H9 (cell line): ENCODE measurements around the gene NAA25. TPM values are rescaled to one million over a fixed set of nuclear protein-coding genes. Genes with fewer than 3 reads are reported as not detected.

Source experiments
- DNase-seq: peaks from one replicate; pipeline ENCODE4 v3.0.0-alpha.2; 2017
- H2AFZ ChIP-seq: one replicate; pipeline ENCODE4 v1.6.1; 2013; ENCODE audit warnings: mild to moderate bottlenecking, low read length, control low read depth, moderate library complexity
- H2AK5ac ChIP-seq: 2 replicates; pipeline ENCODE4 v1.6.1; 2013; ENCODE audit warnings: low read length, control low read depth, mixed read lengths; ENCODE audit not compliant: insufficient read length
- H2BK120ac ChIP-seq: one replicate; pipeline ENCODE4 v1.6.1; 2013; ENCODE audit warnings: low read depth, mild to moderate bottlenecking, low read length, control low read depth, inconsistent platforms; ENCODE audit not compliant: poor library complexity, severe bottlenecking
- H2BK12ac ChIP-seq: 2 replicates; pipeline ENCODE4 v1.6.1; 2013; ENCODE audit warnings: low read length, control low read depth, mixed read lengths, low read depth; ENCODE audit not compliant: insufficient read length
- H2BK15ac ChIP-seq: 2 replicates; pipeline ENCODE4 v1.6.1; 2013; ENCODE audit warnings: low read depth, low read length, control low read depth
- H2BK20ac ChIP-seq: one replicate; pipeline ENCODE4 v1.6.1; 2013; ENCODE audit warnings: low read depth, mild to moderate bottlenecking, low read length, control low read depth, inconsistent platforms; ENCODE audit not compliant: poor library complexity, severe bottlenecking
- H2BK5ac ChIP-seq: 2 replicates; pipeline ENCODE4 v1.6.1; 2013; ENCODE audit warnings: low read length, control low read depth, mixed read lengths; ENCODE audit not compliant: insufficient read length
- H3K14ac ChIP-seq: 2 replicates; pipeline ENCODE4 v1.6.1; 2013; ENCODE audit warnings: low read length, control low read depth; ENCODE audit not compliant: insufficient read depth
- H3K18ac ChIP-seq: 2 replicates; pipeline ENCODE4 v1.6.1; 2013; ENCODE audit warnings: low read depth, mild to moderate bottlenecking, mixed read lengths, low read length, control low read depth; ENCODE audit not compliant: insufficient read length
- H3K23ac ChIP-seq: 2 replicates; pipeline ENCODE4 v1.6.1; 2013; ENCODE audit warnings: low read length, control low read depth, mixed read lengths, low read depth; ENCODE audit not compliant: insufficient read length
- H3K23me2 ChIP-seq: 2 replicates; pipeline ENCODE4 v1.6.1; 2013; ENCODE audit warnings: low read depth, mild to moderate bottlenecking, mixed read lengths, low read length, control low read depth; ENCODE audit not compliant: insufficient read length, poor library complexity, severe bottlenecking
- H3K27ac ChIP-seq: 2 replicates; pipeline ENCODE4 v1.5.1; 2013; ENCODE audit warnings: low read length, control low read depth, mixed read lengths, low read depth; ENCODE audit not compliant: insufficient read length
- H3K27me3 ChIP-seq: 2 replicates; pipeline ENCODE4 v1.6.1; 2013; ENCODE audit warnings: low read length, control low read depth, inconsistent platforms; ENCODE audit not compliant: insufficient read depth
- H3K4ac ChIP-seq: 2 replicates; pipeline ENCODE4 v1.6.1; 2013; ENCODE audit warnings: low read depth, mild to moderate bottlenecking, control low read depth, inconsistent platforms, low read length, moderate library complexity
- H3K4me1 ChIP-seq: 2 replicates; pipeline ENCODE4 v1.6.1; 2013; ENCODE audit warnings: low read length, control low read depth, inconsistent platforms; ENCODE audit not compliant: insufficient read depth
- H3K4me2 ChIP-seq: 2 replicates; pipeline ENCODE4 v1.6.1; 2013; ENCODE audit warnings: low read length, control low read depth, mixed read lengths; ENCODE audit not compliant: insufficient read length, insufficient read depth
- H3K56ac ChIP-seq: 2 replicates; pipeline ENCODE4 v1.6.1; 2013; ENCODE audit warnings: low read depth, mild to moderate bottlenecking, mixed read lengths, low read length, control low read depth; ENCODE audit not compliant: insufficient read length
- H3K79me1 ChIP-seq: 2 replicates; pipeline ENCODE4 v1.6.1; 2013; ENCODE audit warnings: low read depth, mild to moderate bottlenecking, moderate library complexity, low read length, control low read depth, inconsistent platforms; ENCODE audit not compliant: insufficient read depth, poor library complexity, severe bottlenecking
- H3K79me2 ChIP-seq: 2 replicates; pipeline ENCODE4 v1.6.1; 2013; ENCODE audit warnings: low read length, control low read depth, inconsistent platforms; ENCODE audit not compliant: insufficient read depth
- H3K9ac ChIP-seq: 2 replicates; pipeline ENCODE4 v1.6.1; 2013; ENCODE audit warnings: low read length, control low read depth, mixed read lengths; ENCODE audit not compliant: insufficient read length; ENCODE audit errors: extremely low read depth
- H3K9me3 ChIP-seq: one replicate; pipeline ENCODE4 v1.6.1; 2013; ENCODE audit warnings: low read depth, low read length, inconsistent platforms; ENCODE audit not compliant: control insufficient read depth
- H3T11ph ChIP-seq: one replicate; pipeline ENCODE4 v1.6.1; 2013; ENCODE audit warnings: mild to moderate bottlenecking, low read length, control low read depth, inconsistent platforms
- H4K20me1 ChIP-seq: one replicate; pipeline ENCODE4 v1.6.1; 2013; ENCODE audit not compliant: control insufficient read depth, insufficient read length, insufficient read depth
- H4K5ac ChIP-seq: 2 replicates; pipeline ENCODE4 v1.6.1; 2013; ENCODE audit warnings: low read depth, mild to moderate bottlenecking, mixed read lengths, low read length, control low read depth; ENCODE audit not compliant: insufficient read length
- H4K8ac ChIP-seq: replicated peaks from 2 replicates; pipeline ENCODE4 v1.6.1; 2013; ENCODE audit warnings: low read length, control low read depth, mixed read lengths, low read depth; ENCODE audit not compliant: insufficient read length
- H4K91ac ChIP-seq: 2 replicates; pipeline ENCODE4 v1.6.1; 2013; ENCODE audit warnings: low read depth, mild to moderate bottlenecking, moderate library complexity, mixed read lengths, low read length, control low read depth; ENCODE audit not compliant: insufficient read length
- H3K27ac Mint-ChIP-seq, 3 experiments: 2 replicates in 2 of 3; 3 replicates in 1 of 3; pipeline ENCODE4 v1.8.0; 2020 to 2021; ENCODE audit warnings: mixed read lengths in 3 of 3, mild to moderate bottlenecking in 1 of 3, moderate library complexity in 1 of 3
- H3K27me3 Mint-ChIP-seq: 2 replicates; pipeline ENCODE4 v1.8.0; 2021; ENCODE audit warnings: low read depth, mild to moderate bottlenecking, moderate library complexity, mixed read lengths
- H3K36me3 Mint-ChIP-seq, 3 experiments: 2 replicates in 2 of 3; 3 replicates in 1 of 3; pipeline ENCODE4 v1.8.0; 2020 to 2021; ENCODE audit warnings: low read depth in 3 of 3, mixed read lengths in 3 of 3; ENCODE audit not compliant: insufficient read depth in 1 of 3
- H3K4me1 Mint-ChIP-seq, 2 experiments: 2 replicates each; pipeline ENCODE4 v1.8.0; 2020; ENCODE audit warnings: mixed read lengths in 2 of 2
- H3K4me3 Mint-ChIP-seq, 2 experiments: 2 replicates in 1 of 2; 3 replicates in 1 of 2; pipeline ENCODE4 v1.8.0; 2020 to 2021; ENCODE audit warnings: mild to moderate bottlenecking in 2 of 2, mixed read lengths in 2 of 2, moderate library complexity in 1 of 2
- H3K9me3 Mint-ChIP-seq, 2 experiments: 2 replicates in 1 of 2; 3 replicates in 1 of 2; pipeline ENCODE4 v1.8.0; 2020; ENCODE audit warnings: mild to moderate bottlenecking in 2 of 2, mixed read lengths in 2 of 2, moderate library complexity in 1 of 2
- microRNA-seq: library from miRNA; unstranded; fragments of <30 nt; microRNA quantifications from one replicate; pipeline ENCODE4, GENCODE V29; 2020; ENCODE audit warnings: borderline microRNAs expressed
- total RNA-seq: library from RNA; stranded (reverse); gene quantifications from 2 replicates; pipeline ENCODE4 v1.2.1, GENCODE V29; 2021
- TF ChIP-seq, protein P1 (sequence below): fragments of 200-600 bp; sonication (generic); conservative IDR thresholded peaks from 3 replicates; pipeline ENCODE4 v1.8.0; 2021; ENCODE audit warnings: antibody characterized with exemption, mild to moderate bottlenecking

The NAA25 gene
- total RNA-seq, 1 experiment from 2014 or later, result 57.1 TPM

DNA sequence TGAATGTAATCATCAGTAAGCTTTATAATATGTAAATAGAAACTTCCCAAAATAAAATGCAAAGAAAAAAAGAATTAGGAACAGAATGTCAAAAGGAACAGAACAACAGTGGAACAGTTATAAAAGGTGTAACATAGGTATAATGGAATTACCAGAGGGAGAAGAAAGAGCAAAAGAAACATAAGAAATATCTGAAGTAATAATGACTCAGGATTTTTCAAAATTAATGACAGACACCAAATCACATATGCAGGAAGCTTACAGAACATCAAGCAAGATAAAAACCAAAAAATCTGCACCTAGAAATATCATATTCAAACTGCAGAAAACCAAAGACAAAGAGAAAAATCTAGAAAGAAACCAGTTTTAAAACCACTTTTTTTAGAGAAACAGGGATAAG lies 131.7 kb downstream of the NAA25 start:
- no peak overlapping the region for H3K23ac ChIP-seq
- no peaks in the 10 kb centered on the region for H3K9me3 ChIP-seq
- H3K4ac ChIP-seq, result no peak overlapping the region
- H2AK5ac ChIP-seq, result no peak overlapping the region
- H3K4me2 ChIP-seq, result no peak overlapping the region
- H3T11ph ChIP-seq, result no peak overlapping the region
- H3K9ac ChIP-seq, result no peak overlapping the region
- no peak overlapping the region for H2BK120ac ChIP-seq
- Mint-ChIP-seq H3K4me1 (no peaks in the 10 kb centered on the region), H3K36me3 (no peaks in the 10 kb centered on the region), H3K27ac (no peak overlapping the region), H3K4me3 (no peak overlapping the region), H3K27me3 (no peaks in the 10 kb centered on the region), H3K9me3 (no peaks in the 10 kb centered on the region; a peak in 1 of 5 replicates)
- H4K8ac ChIP-seq, result no peak overlapping the region
- DNase-seq, result no peak
- H3K56ac ChIP-seq, result no peak overlapping the region
- no peak overlapping the region for H2BK15ac ChIP-seq
- TF ChIP-seq, protein P1, sequence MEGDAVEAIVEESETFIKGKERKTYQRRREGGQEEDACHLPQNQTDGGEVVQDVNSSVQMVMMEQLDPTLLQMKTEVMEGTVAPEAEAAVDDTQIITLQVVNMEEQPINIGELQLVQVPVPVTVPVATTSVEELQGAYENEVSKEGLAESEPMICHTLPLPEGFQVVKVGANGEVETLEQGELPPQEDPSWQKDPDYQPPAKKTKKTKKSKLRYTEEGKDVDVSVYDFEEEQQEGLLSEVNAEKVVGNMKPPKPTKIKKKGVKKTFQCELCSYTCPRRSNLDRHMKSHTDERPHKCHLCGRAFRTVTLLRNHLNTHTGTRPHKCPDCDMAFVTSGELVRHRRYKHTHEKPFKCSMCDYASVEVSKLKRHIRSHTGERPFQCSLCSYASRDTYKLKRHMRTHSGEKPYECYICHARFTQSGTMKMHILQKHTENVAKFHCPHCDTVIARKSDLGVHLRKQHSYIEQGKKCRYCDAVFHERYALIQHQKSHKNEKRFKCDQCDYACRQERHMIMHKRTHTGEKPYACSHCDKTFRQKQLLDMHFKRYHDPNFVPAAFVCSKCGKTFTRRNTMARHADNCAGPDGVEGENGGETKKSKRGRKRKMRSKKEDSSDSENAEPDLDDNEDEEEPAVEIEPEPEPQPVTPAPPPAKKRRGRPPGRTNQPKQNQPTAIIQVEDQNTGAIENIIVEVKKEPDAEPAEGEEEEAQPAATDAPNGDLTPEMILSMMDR, result no peak
- no peaks in the 10 kb centered on the region for H3K23me2 ChIP-seq
- H3K27me3 ChIP-seq, result no peaks in the 10 kb centered on the region
- H3K18ac ChIP-seq, result no peak overlapping the region
- no peak overlapping the region for H2BK20ac ChIP-seq
- no peak overlapping the region for H4K91ac ChIP-seq
- H2AFZ ChIP-seq, result no peak overlapping the region
- no peak overlapping the region for H2BK12ac ChIP-seq
- H3K4me1 ChIP-seq, result no peaks in the 10 kb centered on the region
- no peak overlapping the region for H3K27ac ChIP-seq
- H2BK5ac ChIP-seq, result no peak overlapping the region
- H4K20me1 ChIP-seq, result no peaks in the 10 kb centered on the region
- no peaks in the 10 kb centered on the region for H3K79me2 ChIP-seq
- no peaks in the 10 kb centered on the region for H3K79me1 ChIP-seq
- H4K5ac ChIP-seq, result no peak overlapping the region
- no peak overlapping the region for H3K14ac ChIP-seq

Small RNA genes within 50 kb of the gene (microRNA-seq; reads per million reads assigned to microRNA genes)
- gene MIR3657, result not detected

Other genes starting within 250 kb of the NAA25 start
- gene TMEM116, start 95.6 kb downstream of the NAA25 start, total RNA-seq, result 10.5 and 10.8 TPM in 2 replicates
- gene ERP29, start 95.4 kb downstream of the NAA25 start, total RNA-seq, result 160 and 164 TPM in 2 replicates
- 32.0 and 32.9 TPM in 2 replicates for gene TRAFD1, start 16.8 kb upstream of the NAA25 start, total RNA-seq